T-helper 1 cell (primary cell): ENCODE measurements around the gene DCTN3.
A peak's percentile ranks its signal among the peaks of the same experiment; 100 is the strongest.

Experiments used
- DNase-seq, 5 donors: peaks; one replicate each; pipeline ENCODE4 v3.0.0-alpha.2; 2012 to 2020

Gene DCTN3

GRCh38 chr9:34623374-34624235 is 3.3 kb upstream of the DCTN3 start:
- DNase-seq, result no peak

- no peak for DNase-seq
Observed at GRCh38 chr9:34615132-34615531, 5.2 kb downstream of the DCTN3 start.

GRCh38 chr9:34612788-34613390 is 7.4 kb downstream of the DCTN3 start:
- DNase-seq, result peak; percentile 36 to 65 (median 59)

- peak; percentile 75 to 85 (median 80) for DNase-seq
Observed at GRCh38 chr9:34611811-34612787, 8.2 kb downstream of the DCTN3 start, which contains the start of gene RPP25L. TSS of gene RPP25L (minus strand) at chr9:34612097. CDS start at chr9:34611296, 801 bp downstream.

- no peak for DNase-seq
Observed at GRCh38 chr9:34611251-34611810, 9.0 kb downstream of the DCTN3 start.

- no peak for DNase-seq
Observed at GRCh38 chr9:34610434-34611206, 9.7 kb downstream of the DCTN3 start.

GRCh38 chr9:34607331-34607730 is 13.0 kb downstream of the DCTN3 start:
- no peak for DNase-seq

- DNase-seq, result no peak
Observed at GRCh38 chr9:34606905-34607304, 13.4 kb downstream of the DCTN3 start.

- DNase-seq, result no peak
Observed at GRCh38 chr9:34606190-34606589, 14.1 kb downstream of the DCTN3 start.

GRCh38 chr9:34603610-34604231 is 16.6 kb downstream of the DCTN3 start:
- DNase-seq, result peak; percentile 51 to 77 (median 65)

GRCh38 chr9:34601937-34602573 is 18.2 kb downstream of the DCTN3 start:
- no peak for DNase-seq

- no peak for DNase-seq
Observed at GRCh38 chr9:34600908-34601307, 19.4 kb downstream of the DCTN3 start.

GRCh38 chr9:34599546-34599945 is 20.7 kb downstream of the DCTN3 start:
- DNase-seq, result no peak

GRCh38 chr9:34594177-34594576 is 26.1 kb downstream of the DCTN3 start:
- no peak for DNase-seq

GRCh38 chr9:34592895-34593601 is 27.2 kb downstream of the DCTN3 start:
- DNase-seq, result no peak

- no peak for DNase-seq
Observed at GRCh38 chr9:34591917-34592866, 28.1 kb downstream of the DCTN3 start.

- peak; percentile 50 to 70 (median 59) for DNase-seq
Observed at GRCh38 chr9:34591248-34591916, 28.9 kb downstream of the DCTN3 start.
